PC-9 (cell line): ENCODE data around the gene PSMB2.

Source experiments
- EZH2 ChIP-seq: fragments of 200-600 bp; sonication (generic); IDR thresholded peaks from 2 replicates; pipeline ENCODE4 v1.8.0; 2017; ENCODE audit warnings: antibody characterized with exemption, low read depth
- TF ChIP-seq, protein P1 (sequence below): fragments of 200-600 bp; sonication (generic); conservative IDR thresholded peaks from 2 replicates; pipeline ENCODE4 v1.6.1; 2017; ENCODE audit warnings: mixed run types, antibody characterized with exemption, mild to moderate bottlenecking, moderate library complexity

DNA sequence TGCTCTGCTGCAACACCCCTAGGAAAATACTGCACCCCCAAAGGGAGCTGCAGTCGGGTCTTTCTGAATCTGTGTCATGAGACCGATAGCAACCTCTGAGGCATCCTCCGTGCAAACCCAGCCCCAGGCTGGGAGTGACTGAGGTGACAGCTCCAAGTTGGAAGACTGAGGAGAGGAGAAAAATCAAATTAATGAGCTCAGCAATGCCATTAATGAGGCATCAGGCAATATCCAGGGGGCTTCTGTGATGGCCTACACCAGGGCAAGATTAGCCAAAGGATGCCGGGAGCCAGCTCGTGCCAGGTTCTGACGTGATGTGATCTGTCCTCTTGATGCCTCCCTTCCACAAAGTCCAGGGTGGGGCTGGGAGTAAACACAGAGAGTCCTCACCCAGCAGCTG, 30.8 kb upstream of the PSMB2 start:
- TF ChIP-seq, protein P1, sequence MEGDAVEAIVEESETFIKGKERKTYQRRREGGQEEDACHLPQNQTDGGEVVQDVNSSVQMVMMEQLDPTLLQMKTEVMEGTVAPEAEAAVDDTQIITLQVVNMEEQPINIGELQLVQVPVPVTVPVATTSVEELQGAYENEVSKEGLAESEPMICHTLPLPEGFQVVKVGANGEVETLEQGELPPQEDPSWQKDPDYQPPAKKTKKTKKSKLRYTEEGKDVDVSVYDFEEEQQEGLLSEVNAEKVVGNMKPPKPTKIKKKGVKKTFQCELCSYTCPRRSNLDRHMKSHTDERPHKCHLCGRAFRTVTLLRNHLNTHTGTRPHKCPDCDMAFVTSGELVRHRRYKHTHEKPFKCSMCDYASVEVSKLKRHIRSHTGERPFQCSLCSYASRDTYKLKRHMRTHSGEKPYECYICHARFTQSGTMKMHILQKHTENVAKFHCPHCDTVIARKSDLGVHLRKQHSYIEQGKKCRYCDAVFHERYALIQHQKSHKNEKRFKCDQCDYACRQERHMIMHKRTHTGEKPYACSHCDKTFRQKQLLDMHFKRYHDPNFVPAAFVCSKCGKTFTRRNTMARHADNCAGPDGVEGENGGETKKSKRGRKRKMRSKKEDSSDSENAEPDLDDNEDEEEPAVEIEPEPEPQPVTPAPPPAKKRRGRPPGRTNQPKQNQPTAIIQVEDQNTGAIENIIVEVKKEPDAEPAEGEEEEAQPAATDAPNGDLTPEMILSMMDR = no peak
- no peak for TF ChIP-seq EZH2
